ENCODE measurements around the gene C9orf40.
A peak's percentile ranks its signal among the peaks of the same experiment; 100 is the strongest.

The C9orf40 gene

GRCh38 chr9:74952201-74953151, at the start of gene C9orf40:
C9orf40 (minus strand) TSS chr9:74952912; CDS start chr9:74952611, 301 bp downstream.
- DNase-seq: peak; percentile 91

- peak; percentile 82 for DNase-seq
Measured at GRCh38 chr9:75001719-75002421, 49.2 kb upstream of the C9orf40 start.

GRCh38 chr9:75000835-75001234, 48.1 kb upstream of the C9orf40 start:
- DNase-seq: no peak

GRCh38 chr9:74985041-74985440, 32.3 kb upstream of the C9orf40 start:
- DNase-seq: no peak

- DNase-seq: no peak
Measured at GRCh38 chr9:74983709-74984108, 31.0 kb upstream of the C9orf40 start.

GRCh38 chr9:74979844-74980243, 27.1 kb upstream of the C9orf40 start:
- no peak for DNase-seq

GRCh38 chr9:74977287-74977686, 24.6 kb upstream of the C9orf40 start:
- DNase-seq: no peak

- DNase-seq: no peak
Measured at GRCh38 chr9:74975538-74975937, 22.8 kb upstream of the C9orf40 start.

GRCh38 chr9:74974558-74974957, 21.8 kb upstream of the C9orf40 start:
- DNase-seq: no peak

- DNase-seq: no peak
Measured at GRCh38 chr9:74973714-74974113, 21.0 kb upstream of the C9orf40 start.

GRCh38 chr9:74963056-74963455, 10.3 kb upstream of the C9orf40 start:
- no peak for DNase-seq

GRCh38 chr9:74961496-74961895, 8.8 kb upstream of the C9orf40 start:
- no peak for DNase-seq

GRCh38 chr9:74960561-74960960, 7.8 kb upstream of the C9orf40 start:
- no peak for DNase-seq

GRCh38 chr9:74958587-74958986, 5.9 kb upstream of the C9orf40 start:
- no peak for DNase-seq

GRCh38 chr9:74953235-74953751, 581 bp upstream of the C9orf40 start:
- no peak for DNase-seq

GRCh38 chr9:74951725-74952151, 974 bp downstream of the C9orf40 start:
- peak; percentile 50 for DNase-seq

GRCh38 chr9:74951107-74951720, 1.5 kb downstream of the C9orf40 start:
- DNase-seq: peak; percentile 10

- DNase-seq: no peak
Measured at GRCh38 chr9:74949859-74950855, 2.6 kb downstream of the C9orf40 start.

GRCh38 chr9:74948937-74949336, 3.8 kb downstream of the C9orf40 start:
- DNase-seq: no peak

- no peak for DNase-seq
Measured at GRCh38 chr9:74946686-74947085, 6.0 kb downstream of the C9orf40 start.

GRCh38 chr9:74942801-74943200, 9.9 kb downstream of the C9orf40 start:
- no peak for DNase-seq

- DNase-seq: no peak
Measured at GRCh38 chr9:74940600-74940999, 12.1 kb downstream of the C9orf40 start.

All from CD4-positive, alpha-beta T cell treated with Interleukin-17A for 1 hour (primary cell).